HK-2 (cell line): ENCODE measurements around the gene GLCCI1.
"Not testable (repeated sequence)": the region's sequence is repeated elsewhere in the genome, so short reads cannot be mapped to it uniquely, and the experiment has no call there.

Experiments
- DNase-seq: peaks from one replicate; pipeline ENCODE4 v3.0.0-alpha.2; 2018; ENCODE audit not compliant: unreplicated experiment

Gene GLCCI1

GRCh38 chr7:7989616-7990440 is 21.2 kb downstream of the GLCCI1 start:
- DNase-seq, result no peak

GRCh38 chr7:7990441-7990761 is 21.8 kb downstream of the GLCCI1 start:
- no peak for DNase-seq

GRCh38 chr7:7992506-7992905 is 23.9 kb downstream of the GLCCI1 start:
- no peak for DNase-seq

GRCh38 chr7:7995348-7995747 is 26.8 kb downstream of the GLCCI1 start:
- DNase-seq, result not testable (repeated sequence)

GRCh38 chr7:7996568-7996967 is 28.0 kb downstream of the GLCCI1 start:
- no peak for DNase-seq

GRCh38 chr7:8000315-8000941 is 31.8 kb downstream of the GLCCI1 start:
- no peak for DNase-seq

GRCh38 chr7:8003077-8003476 is 34.5 kb downstream of the GLCCI1 start:
- no peak for DNase-seq

GRCh38 chr7:8005279-8005678 is 36.7 kb downstream of the GLCCI1 start:
- no peak for DNase-seq

GRCh38 chr7:8014399-8014798 is 45.8 kb downstream of the GLCCI1 start:
- DNase-seq, result no peak

GRCh38 chr7:8015100-8015745 is 46.6 kb downstream of the GLCCI1 start:
- DNase-seq, result no peak

GRCh38 chr7:8015746-8016120 is 47.1 kb downstream of the GLCCI1 start:
- no peak for DNase-seq

- DNase-seq, result no peak
These were observed 48.8 kb downstream of the GLCCI1 start for GRCh38 chr7:8017423-8017822.

- DNase-seq, result no peak
These were observed 50.4 kb downstream of the GLCCI1 start for GRCh38 chr7:8018961-8019360.

- no peak for DNase-seq
These were observed 54.0 kb downstream of the GLCCI1 start for GRCh38 chr7:8022628-8023027.

GRCh38 chr7:8035192-8035591 is 66.6 kb downstream of the GLCCI1 start:
- no peak for DNase-seq

GRCh38 chr7:8035647-8036518 is 67.3 kb downstream of the GLCCI1 start:
- no peak for DNase-seq

GRCh38 chr7:8037151-8037550 is 68.6 kb downstream of the GLCCI1 start:
- no peak for DNase-seq

GRCh38 chr7:8040768-8041369 is 72.3 kb downstream of the GLCCI1 start:
- no peak for DNase-seq

- DNase-seq, result no peak
These were observed 74.4 kb downstream of the GLCCI1 start for GRCh38 chr7:8042796-8043535.

- DNase-seq, result no peak
These were observed 76.3 kb downstream of the GLCCI1 start for GRCh38 chr7:8044761-8045430.
